Gastroesophageal sphincter (tissue), 4 donors: Measurements from ENCODE around the gene PSMC3. TPM values are rescaled to one million over a fixed set of nuclear protein-coding genes. Genes with fewer than 3 reads are reported as not detected.

ENCODE experiments used
- ATAC-seq: fragments of 150-250 bp; one replicate; pipeline ENCODE4 v1.9.1; 2016; ENCODE audit warnings: mild to moderate bottlenecking, moderate library complexity
- H3K27ac ChIP-seq, 4 donors: fragments of 200-600 bp; sonication (generic) in 3 of 4; 1 replicate in 3 of 4; 2 replicates in 1 of 4; pipeline ENCODE4 v1.5.1; 2016 to 2019
- H3K27me3 ChIP-seq: fragments of 200-600 bp; sonication (generic); one replicate; pipeline ENCODE4 v1.5.1; 2019
- H3K36me3 ChIP-seq, 2 donors: fragments of 200-600 bp; sonication (generic); one replicate each; pipeline ENCODE4 v1.5.1; 2019; ENCODE audit warnings: control low read depth in 1 of 2
- H3K4me1 ChIP-seq, 3 donors: fragments of 200-600 bp; sonication (generic); 1 replicate in 2 of 3; 2 replicates in 1 of 3; pipeline ENCODE4 v1.5.1; 2016 to 2019; ENCODE audit warnings: control low read depth in 2 of 3
- H3K4me3 ChIP-seq, 2 donors: fragments of 200-600 bp; sonication (generic); one replicate each; pipeline ENCODE4 v1.5.1; 2019; ENCODE audit warnings: mild to moderate bottlenecking in 1 of 2, moderate library complexity in 1 of 2
- H3K9me3 ChIP-seq, 3 donors: fragments of 200-600 bp; sonication (generic); one replicate each; pipeline ENCODE4 v1.5.1; 2017 to 2019; ENCODE audit warnings: control low read depth in 2 of 3
- EP300 ChIP-seq: sonication (generic); formaldehyde crosslinking; IDR thresholded peaks from one replicate; pipeline ENCODE4 v1.6.1; 2017; ENCODE audit warnings: antibody characterized with exemption, mild to moderate bottlenecking
- POLR2A ChIP-seq, 2 donors: fragments of 450-650 bp; IDR thresholded peaks; one replicate each; pipeline ENCODE4 v1.6.1; 2017; ENCODE audit warnings: antibody characterized with exemption in 2 of 2, mild to moderate bottlenecking in 2 of 2, moderate library complexity in 1 of 2
- POLR2AphosphoS5 ChIP-seq: sonication (generic); formaldehyde crosslinking; IDR thresholded peaks from one replicate; pipeline ENCODE4 v1.6.1; 2017; ENCODE audit warnings: antibody characterized with exemption
- WGBS, 2 donors: methylation state at CpG; one replicate each; pipeline ENCODE4 v1.1.5; 2018; ENCODE audit warnings: low coverage in 1 of 2; 5-methylcytosine and 5-hydroxymethylcytosine counted together
- small RNA-seq, 4 donors: library from RNA; depleted of rRNA; stranded (forward); fragments of <200 nt; gene quantifications; one replicate each; pipeline ENCODE3, GENCODE V24; 2016
- total RNA-seq, 4 donors: library from RNA; depleted of rRNA; stranded (reverse); fragments of >200 nt; gene quantifications; one replicate each; pipeline ENCODE4 v1.1.0, GENCODE V29; 2016
- TF ChIP-seq, protein P1 (sequence below), 4 experiments: fragments of 200-600 bp in 2 of 4; fragments of 450-650 bp in 2 of 4; sonication (generic) in 1 of 4; IDR thresholded peaks; one replicate each; pipeline ENCODE4 v1.5.1; 2017 to 2019; ENCODE audit warnings: antibody characterized with exemption in 4 of 4, mild to moderate bottlenecking in 2 of 4, moderate library complexity in 2 of 4

The PSMC3 gene
- total RNA-seq, 4 donors from 2014 or later = 169 to 194 (median 179) TPM

DNA sequence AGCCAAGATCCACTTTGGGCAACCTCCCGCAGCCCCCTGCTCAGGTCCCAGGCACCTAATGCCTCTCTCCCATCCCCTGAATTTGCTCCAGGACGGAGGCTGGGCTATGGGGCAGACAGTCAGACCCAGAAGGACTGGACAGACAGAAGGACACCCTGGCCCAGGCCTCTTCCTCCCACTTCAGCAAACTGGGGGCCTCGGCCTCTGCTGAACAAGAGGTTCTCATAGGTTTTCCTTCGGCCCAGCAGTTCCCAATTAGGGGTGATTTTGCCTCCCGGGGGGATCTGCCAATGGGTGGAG, 51.6 kb downstream of the PSMC3 start:
- 0% methylated on average over 1 of the region's 5 CpGs; no CpG with 5 or more reads in 1 of the 2 donors for WGBS, 2 donors
- no peak for ATAC-seq
- H3K27me3 ChIP-seq = no peaks in the 10 kb centered on the region
- no peaks in the 10 kb centered on the region for H3K36me3 ChIP-seq
- H3K27ac ChIP-seq = peak overlapping the region in 1 of 4 donors; percentile 33
- no peak overlapping the region for H3K4me3 ChIP-seq
- no peaks in the 10 kb centered on the region for H3K9me3 ChIP-seq
- peaks cover 0 to 8% (median 0%) of the 10 kb centered on the region in 3 donors for H3K4me1 ChIP-seq
- TF ChIP-seq POLR2A (IDR thresholded peaks at IDR 0.05) (no peak), EP300 (no peak)

GRCh38 chr11:47373876-47374719, 52.1 kb downstream of the PSMC3 start:
- TF ChIP-seq EP300 = no peak
- TF ChIP-seq, protein P1, sequence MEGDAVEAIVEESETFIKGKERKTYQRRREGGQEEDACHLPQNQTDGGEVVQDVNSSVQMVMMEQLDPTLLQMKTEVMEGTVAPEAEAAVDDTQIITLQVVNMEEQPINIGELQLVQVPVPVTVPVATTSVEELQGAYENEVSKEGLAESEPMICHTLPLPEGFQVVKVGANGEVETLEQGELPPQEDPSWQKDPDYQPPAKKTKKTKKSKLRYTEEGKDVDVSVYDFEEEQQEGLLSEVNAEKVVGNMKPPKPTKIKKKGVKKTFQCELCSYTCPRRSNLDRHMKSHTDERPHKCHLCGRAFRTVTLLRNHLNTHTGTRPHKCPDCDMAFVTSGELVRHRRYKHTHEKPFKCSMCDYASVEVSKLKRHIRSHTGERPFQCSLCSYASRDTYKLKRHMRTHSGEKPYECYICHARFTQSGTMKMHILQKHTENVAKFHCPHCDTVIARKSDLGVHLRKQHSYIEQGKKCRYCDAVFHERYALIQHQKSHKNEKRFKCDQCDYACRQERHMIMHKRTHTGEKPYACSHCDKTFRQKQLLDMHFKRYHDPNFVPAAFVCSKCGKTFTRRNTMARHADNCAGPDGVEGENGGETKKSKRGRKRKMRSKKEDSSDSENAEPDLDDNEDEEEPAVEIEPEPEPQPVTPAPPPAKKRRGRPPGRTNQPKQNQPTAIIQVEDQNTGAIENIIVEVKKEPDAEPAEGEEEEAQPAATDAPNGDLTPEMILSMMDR (IDR thresholded peaks at IDR 0.05) = peak in 3 of 4 experiments; percentile 91 to 96 (median 93)
- Histone ChIP-seq H3K4me1 (peaks cover 0 to 8% (median 0%) of the 10 kb centered on the region in 3 donors), H3K9me3 (no peaks in the 10 kb centered on the region), H3K36me3 (no peaks in the 10 kb centered on the region), H3K27me3 (no peaks in the 10 kb centered on the region), H3K4me3 (no peak overlapping the region), H3K27ac (peak overlapping the region in 1 of 4 donors; percentile 33)
- peak; percentile 85 for ATAC-seq
- WGBS, 2 donors = 25% methylated on average over 7 of the region's 19 CpGs; no CpG with 5 or more reads in 1 of the 2 donors

- no peak for ATAC-seq
- H3K4me3 ChIP-seq = no peak overlapping the region
- peaks cover 0 to 8% (median 0%) of the 10 kb centered on the region in 3 donors for H3K4me1 ChIP-seq
- no peak overlapping the region for H3K27ac ChIP-seq
- 64% methylated on average over 6 of the region's 7 CpGs; no CpG with 5 or more reads in 1 of the 2 donors for WGBS, 2 donors
- H3K9me3 ChIP-seq = no peaks in the 10 kb centered on the region
- no peaks in the 10 kb centered on the region for H3K36me3 ChIP-seq
- TF ChIP-seq POLR2AphosphoS5 (no peak), POLR2A (IDR thresholded peaks at IDR 0.05) (no peak), EP300 (no peak)
- TF ChIP-seq, protein P1 (IDR thresholded peaks at IDR 0.05) = no peak
- H3K27me3 ChIP-seq = no peaks in the 10 kb centered on the region
Observed at GRCh38 chr11:47372422-47372821, 53.8 kb downstream of the PSMC3 start.

- H3K36me3 ChIP-seq = no peaks in the 10 kb centered on the region
- no peak overlapping the region for H3K27ac ChIP-seq
- peaks cover 0 to 8% (median 0%) of the 10 kb centered on the region in 3 donors for H3K4me1 ChIP-seq
- H3K27me3 ChIP-seq = no peaks in the 10 kb centered on the region
- TF ChIP-seq EP300 (no peak), POLR2AphosphoS5 (no peak), POLR2A (IDR thresholded peaks at IDR 0.05) (no peak)
- TF ChIP-seq, protein P1 (IDR thresholded peaks at IDR 0.05) = no peak
- ATAC-seq = no peak
- WGBS, 2 donors = 47 to 60% methylated on average over 2 to 3 of the region's 3 CpGs
- no peak overlapping the region for H3K4me3 ChIP-seq
- no peaks in the 10 kb centered on the region for H3K9me3 ChIP-seq
Observed at GRCh38 chr11:47369676-47370075, 56.6 kb downstream of the PSMC3 start.

Small RNA genes within 50 kb of the gene (small RNA-seq; reads per million reads assigned to genes)
- gene MIR4487 = 0 reads per million in 4 donors

Other genes starting within 250 kb of the PSMC3 start
- gene ARFGAP2, start 249.6 kb downstream of the PSMC3 start, total RNA-seq = 100 to 1,000 TPM; 127 to 223 (median 198) TPM
- gene PACSIN3, start 240.0 kb downstream of the PSMC3 start, total RNA-seq = 10 to 100 TPM; 61.3 to 74.9 (median 65.3) TPM
- gene DDB2, start 211.5 kb downstream of the PSMC3 start, total RNA-seq = 10 to 100 TPM; 18.6 to 44.2 (median 28.0) TPM
- 10 to 100 TPM; 21.0 to 46.0 (median 32.0) TPM for gene ACP2, start 177.6 kb downstream of the PSMC3 start, total RNA-seq
- 10 to 100 TPM; 14.5 to 21.0 (median 16.1) TPM for gene NR1H3, start 168.4 kb downstream of the PSMC3 start, total RNA-seq
- 10 to 100 TPM; 23.7 to 33.9 (median 29.4) TPM for gene MADD, start 156.3 kb downstream of the PSMC3 start, total RNA-seq
- under 1 TPM in 2 of 4 donors, not detected in 2; 0.12 to 0.13 TPM for gene MYBPC3, start 73.7 kb downstream of the PSMC3 start, total RNA-seq
- 10 to 100 TPM in 3 of 4 donors, 1 to 10 TPM in 1; 4.2 to 32.4 (median 14.7) TPM for gene SPI1, start 47.9 kb downstream of the PSMC3 start, total RNA-seq
- gene SLC39A13, start 17.8 kb downstream of the PSMC3 start, total RNA-seq = 100 to 1,000 TPM in 1 of 4 donors, 10 to 100 TPM in 3; 68.8 to 218 (median 78.9) TPM
- gene RAPSN, start 22.7 kb upstream of the PSMC3 start, total RNA-seq = under 1 TPM in 2 of 4 donors, not detected in 2; 0.23 to 0.27 TPM
- 100 to 1,000 TPM in 3 of 4 donors, 10 to 100 TPM in 1; 82.2 to 146 (median 106) TPM for gene CELF1, start 126.7 kb upstream of the PSMC3 start, total RNA-seq
- 10 to 100 TPM; 70.0 to 95.7 (median 83.6) TPM for gene PTPMT1, start 139.2 kb upstream of the PSMC3 start, total RNA-seq
- 10 to 100 TPM; 23.3 to 36.1 (median 27.0) TPM for gene KBTBD4, start 152.5 kb upstream of the PSMC3 start, total RNA-seq
- gene NDUFS3, start 152.6 kb upstream of the PSMC3 start, total RNA-seq = 10 to 100 TPM; 38.7 to 75.6 (median 53.2) TPM
- gene FAM180B, start 160.2 kb upstream of the PSMC3 start, total RNA-seq = 1 to 10 TPM in 1 of 4 donors, under 1 TPM in 3; 0.37 to 1.1 (median 0.68) TPM
- 1 to 10 TPM in 3 of 4 donors, under 1 TPM in 1; 0.47 to 5.1 (median 2.3) TPM for gene C1QTNF4, start 168.0 kb upstream of the PSMC3 start, total RNA-seq
- 10 to 100 TPM; 34.5 to 66.2 (median 40.0) TPM for gene MTCH2, start 216.1 kb upstream of the PSMC3 start, total RNA-seq